Measurements from ENCODE around the gene RCBTB2.

RCBTB2 gene

GRCh38 chr13:48443442-48444208, 89.3 kb downstream of the RCBTB2 start:
- DNase-seq: no peak
